Measurements from ENCODE around the gene TEX50.
"Not testable (repeated sequence)": the region's sequence is repeated elsewhere in the genome, so short reads cannot be mapped to it uniquely, and the experiment has no call there.

Gene TEX50, protein sequence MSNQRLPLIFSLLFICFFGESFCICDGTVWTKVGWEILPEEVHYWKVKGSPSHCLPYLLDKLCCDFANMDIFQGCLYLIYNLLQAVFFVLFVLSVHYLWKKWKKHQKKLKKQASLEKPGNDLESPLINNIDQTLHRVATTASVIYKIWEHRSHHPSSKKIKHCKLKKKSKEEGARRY

GRCh38 chr1:173635116-173635515, at the start of gene TEX50:
TSS of gene TEX50 (plus strand) at chr1:173635338. CDS start at chr1:173635522, 184 bp downstream.
- DNase-seq = no peak

DNA sequence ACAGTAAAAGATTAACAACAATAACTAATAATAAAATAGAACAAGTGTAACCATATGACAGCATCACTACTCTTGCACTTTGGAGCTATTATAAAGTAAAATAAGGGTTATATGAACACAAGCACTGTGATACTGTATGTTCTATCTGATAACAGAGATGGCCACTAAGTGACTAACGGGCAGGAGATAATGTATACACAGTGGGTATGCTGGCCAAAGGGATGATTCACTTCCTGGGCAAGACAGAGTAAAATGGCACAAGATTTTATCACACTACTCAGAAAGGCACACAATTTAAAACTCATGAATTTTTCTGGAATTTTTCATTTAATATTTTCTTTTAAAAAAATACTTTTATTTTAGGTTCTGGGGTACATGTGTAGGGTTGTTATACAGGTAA, 44.6 kb upstream of the TEX50 start:
- DNase-seq = no peak

- not testable (repeated sequence) for DNase-seq
Measured at GRCh38 chr1:173591138-173591537, 44.0 kb upstream of the TEX50 start.

GRCh38 chr1:173596097-173596825, 38.9 kb upstream of the TEX50 start:
- no peak for DNase-seq

GRCh38 chr1:173601588-173601987, 33.5 kb upstream of the TEX50 start:
- DNase-seq = no peak

- no peak for DNase-seq
Measured at GRCh38 chr1:173603056-173603591, 32.0 kb upstream of the TEX50 start, which contains the start of gene SLC9C2. TSS of gene SLC9C2 (minus strand) at chr1:173603072. CDS start at chr1:173601776, 1,296 bp downstream.

- DNase-seq = no peak
Measured at GRCh38 chr1:173608503-173609216, 26.5 kb upstream of the TEX50 start.

GRCh38 chr1:173613086-173613485, 22.1 kb upstream of the TEX50 start:
- DNase-seq = not testable (repeated sequence)

DNA sequence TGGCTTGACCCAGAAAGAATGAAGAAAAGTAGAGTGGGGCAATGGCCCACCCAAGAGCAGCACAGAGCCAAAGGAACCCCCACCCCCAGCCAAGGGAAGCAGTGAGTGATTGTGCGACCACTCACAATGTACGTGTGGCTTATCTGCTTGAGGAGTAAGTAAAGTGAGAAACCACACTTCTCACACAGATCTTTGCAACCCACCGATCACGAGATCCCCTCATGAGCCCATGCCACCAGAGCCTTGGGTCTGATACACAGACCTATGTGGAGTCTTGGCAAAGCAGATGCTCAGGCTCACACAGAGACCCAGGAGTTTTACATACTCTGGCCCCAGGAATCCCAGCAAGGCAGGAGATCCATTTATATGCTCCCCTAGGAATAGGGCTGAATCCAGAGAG, 18.3 kb upstream of the TEX50 start:
- no peak for DNase-seq

DNA sequence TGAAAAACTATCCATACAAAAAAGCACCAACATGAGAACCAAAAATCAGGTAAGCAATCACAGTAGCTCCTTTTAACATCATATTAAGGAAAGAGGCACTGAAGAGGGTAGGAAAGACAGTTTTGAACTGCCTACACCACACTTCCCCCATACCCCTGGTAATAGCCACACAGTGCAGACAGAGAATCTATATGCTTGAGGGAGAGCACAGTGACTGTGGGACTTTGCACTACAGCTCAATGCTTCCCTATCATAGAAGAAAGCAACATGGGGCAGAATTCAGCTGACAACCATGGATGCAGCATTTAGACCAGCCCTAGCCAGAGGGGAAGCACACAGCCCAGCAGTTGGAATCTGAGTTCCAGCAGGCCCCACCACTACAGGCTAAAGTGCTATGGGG, 7.9 kb upstream of the TEX50 start:
- DNase-seq = no peak

DNA sequence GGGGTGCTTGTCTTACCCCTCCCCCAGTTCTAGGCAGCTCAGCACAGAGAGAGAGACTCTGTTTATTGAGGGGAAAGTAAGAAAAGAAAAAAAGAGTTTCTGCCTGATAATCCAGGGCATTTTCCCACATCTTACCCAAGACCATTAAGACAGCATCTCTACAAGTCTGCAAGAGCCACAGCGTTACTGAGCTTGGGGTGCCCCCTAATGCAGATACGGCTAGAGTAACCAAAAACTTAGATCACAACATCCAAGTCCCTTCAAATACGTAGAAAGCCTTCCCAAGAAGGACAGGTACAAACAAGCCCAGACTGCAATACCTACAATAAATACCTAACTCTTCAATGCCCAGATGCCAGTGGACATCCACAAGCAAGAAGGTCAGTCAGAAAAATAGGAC, 6.2 kb upstream of the TEX50 start:
- no peak for DNase-seq

DNA sequence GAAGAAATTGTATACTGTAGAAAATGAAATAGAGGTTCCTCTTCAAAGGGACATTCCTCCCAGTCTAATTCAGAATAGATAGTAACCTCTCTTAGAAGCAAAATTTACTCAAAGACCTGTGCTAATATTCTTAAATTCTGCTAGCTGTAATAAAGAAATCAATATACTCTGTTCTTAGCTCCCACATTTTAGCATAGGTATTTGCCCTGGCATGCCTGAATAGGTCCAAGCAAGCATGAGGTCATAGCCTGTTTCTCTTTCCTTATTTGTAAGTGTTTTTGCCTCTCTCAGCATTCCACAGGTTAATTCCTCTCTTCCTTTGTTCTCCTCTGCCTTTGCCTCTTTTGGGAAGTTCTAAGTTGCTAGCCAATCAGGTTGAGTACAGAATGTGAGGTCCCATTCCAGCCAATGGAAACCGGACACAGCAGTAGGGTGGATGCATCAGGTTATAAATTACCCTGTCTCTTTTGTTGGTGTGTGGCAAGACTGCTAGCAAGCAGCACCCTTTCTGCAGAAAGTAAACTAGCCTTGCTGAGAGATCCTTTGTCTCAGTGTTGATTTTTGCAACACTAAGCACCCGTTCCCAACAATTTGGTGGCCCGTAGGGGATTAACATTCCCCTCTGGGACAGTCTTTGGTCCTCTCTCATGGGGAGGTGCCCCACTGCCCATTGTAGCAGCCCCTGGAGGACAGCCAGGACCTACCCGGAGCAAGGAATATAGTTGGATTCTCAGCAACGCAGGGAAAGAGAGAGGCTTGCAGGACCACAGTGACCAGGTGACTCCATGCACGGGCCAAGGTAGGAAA, 2.3 kb downstream of the TEX50 start:
- DNase-seq = not testable (repeated sequence)

DNA sequence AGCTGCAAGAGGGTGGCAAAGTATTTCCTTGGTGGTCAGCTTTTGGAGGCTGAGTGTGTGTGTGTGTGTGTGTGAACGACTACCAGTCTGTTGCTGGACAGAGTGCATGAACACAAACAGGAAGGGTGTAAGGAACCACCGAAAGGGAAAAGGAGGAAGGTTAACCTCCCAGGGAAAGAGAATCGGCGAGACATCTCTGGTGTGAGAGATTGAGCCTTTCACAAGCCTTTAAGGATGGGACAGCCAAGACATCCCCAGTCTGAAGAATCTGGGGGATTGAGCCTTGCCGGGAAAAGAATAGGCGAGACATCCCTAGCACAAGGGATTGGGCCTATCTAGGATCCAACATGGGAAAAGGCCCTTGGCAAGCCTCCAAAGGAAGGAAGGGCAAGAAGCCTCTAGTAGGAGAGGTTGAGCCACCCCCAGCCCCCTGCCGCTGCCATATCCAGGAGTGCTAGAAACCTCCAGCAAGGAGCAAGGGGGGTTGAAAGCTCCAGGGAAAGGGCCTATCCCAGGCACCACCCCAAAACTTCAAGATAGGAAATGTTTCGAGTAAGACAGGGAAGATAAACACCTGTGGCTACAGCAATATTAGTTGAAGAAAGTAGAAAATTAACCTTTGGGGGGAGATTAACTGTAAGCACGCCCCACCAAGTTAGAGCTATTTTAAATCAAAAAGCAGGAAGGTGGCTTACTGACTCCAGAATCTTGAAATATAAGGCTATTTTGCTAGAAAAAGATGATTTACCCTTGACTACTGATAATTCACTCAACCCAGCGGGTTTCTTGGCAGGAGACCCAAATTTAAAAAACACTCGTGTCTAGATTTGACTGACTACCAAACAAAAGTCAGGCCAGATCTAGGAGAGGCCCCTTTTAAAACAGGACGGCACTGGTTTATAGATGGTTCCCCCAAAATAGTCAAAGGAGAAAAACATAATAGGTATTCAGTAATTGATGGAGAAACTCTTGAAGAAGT, 3.2 kb downstream of the TEX50 start:
- no peak for DNase-seq

- no peak for DNase-seq
Measured at GRCh38 chr1:173639102-173639501, 4.0 kb downstream of the TEX50 start.

DNA sequence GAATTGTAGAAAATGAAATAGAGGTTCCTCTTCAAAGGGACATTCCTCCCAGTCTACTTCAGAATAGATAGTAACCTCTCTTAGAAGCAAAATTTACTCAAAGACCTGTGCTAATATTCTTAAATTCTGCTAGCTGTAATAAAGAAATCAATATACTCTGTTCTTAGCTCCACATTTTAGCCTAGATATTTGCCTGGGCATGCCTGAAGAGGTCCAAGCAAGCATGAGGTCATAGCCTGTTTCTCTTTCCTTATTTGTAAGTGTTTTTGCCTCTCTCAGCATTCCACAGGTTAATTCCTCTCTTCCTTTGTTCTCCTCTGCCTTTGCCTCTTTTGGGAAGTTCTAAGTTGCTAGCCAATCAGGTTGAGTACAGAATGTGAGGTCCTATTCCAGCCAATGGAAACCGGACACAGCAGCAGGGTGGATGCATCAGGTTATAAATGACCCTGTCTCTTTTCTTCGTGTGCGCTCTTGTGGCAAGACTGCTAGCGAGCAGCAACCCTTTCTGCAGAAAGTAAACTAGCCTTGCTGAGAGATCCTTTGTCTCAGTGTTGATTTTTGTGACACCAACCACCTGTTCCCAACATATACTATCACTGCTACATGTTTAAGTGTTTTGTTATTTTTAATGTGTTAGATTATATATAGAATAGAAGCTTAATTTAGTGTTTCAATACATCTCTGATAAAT, 7.5 kb downstream of the TEX50 start:
- DNase-seq = not testable (repeated sequence)

DNA sequence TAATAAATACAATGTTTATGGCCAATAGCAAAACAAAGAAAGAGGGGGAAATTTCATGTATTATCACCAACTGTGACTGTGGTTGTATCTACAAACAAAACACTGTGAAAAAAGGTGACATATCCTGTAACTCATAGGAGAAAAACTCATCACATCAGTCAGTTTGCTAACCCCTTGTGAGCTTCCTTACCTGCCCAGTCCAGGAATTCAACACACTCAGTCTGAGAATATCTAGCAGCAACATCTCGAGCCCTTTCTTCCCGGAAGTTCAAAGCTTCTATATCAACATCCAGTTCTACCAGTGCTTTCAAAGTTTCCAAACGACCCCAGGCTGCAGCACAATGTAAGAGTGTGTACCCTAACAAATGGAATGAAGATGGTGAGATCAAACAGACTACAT, 11.5 kb downstream of the TEX50 start:
- DNase-seq = no peak

DNA sequence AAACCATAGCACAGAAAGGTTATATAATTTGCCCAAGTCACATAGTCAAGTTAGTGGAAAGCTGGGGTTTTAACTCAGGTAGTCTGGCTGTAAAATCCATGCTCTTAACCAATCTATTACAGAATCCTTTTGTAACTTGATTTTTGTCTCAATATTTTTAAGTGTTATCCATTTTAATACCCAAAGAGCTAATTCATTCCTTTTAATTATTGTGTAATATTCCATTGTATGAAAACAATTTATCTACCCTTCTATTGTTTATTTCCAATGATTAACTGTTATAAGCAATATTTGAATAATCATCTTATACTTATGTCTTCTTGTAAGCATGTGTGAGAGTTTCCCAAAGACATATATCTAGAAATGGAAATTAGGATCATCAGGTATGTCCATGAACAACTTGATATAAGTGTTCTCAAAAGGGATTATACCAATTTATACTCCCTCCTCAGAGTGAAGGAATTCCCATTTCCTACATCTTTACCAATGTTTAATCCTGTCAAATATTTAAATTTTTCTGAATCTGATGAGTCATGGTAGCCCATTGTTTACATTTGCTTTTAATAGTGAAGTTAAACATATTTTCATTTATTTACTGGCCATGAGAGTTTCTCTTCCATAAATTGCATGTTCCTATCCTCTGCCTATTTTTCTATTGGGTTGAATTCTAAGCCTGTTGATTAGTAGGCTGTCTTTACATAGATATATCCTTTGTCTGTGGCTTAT, 13.9 kb downstream of the TEX50 start:
- no peak for DNase-seq

DNA sequence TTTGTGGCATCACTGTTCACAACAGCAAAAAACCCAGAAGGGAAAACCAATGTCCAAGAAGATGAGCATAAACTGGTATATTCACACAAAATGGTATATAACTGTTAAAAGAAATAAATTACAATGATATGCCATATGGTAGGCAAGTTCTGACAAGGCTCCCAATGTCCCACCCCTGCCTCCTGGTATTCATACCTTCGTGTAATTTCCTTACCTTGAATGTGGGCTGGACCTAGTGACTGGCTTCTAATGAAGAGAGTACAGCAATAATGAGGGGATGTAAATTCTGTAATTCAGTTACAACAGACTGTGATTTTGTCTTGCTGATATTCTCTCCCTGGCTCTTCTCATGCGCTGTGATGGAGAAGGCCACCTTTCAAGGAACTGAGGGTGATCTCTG, 25.2 kb downstream of the TEX50 start:
- no peak for DNase-seq

DNA sequence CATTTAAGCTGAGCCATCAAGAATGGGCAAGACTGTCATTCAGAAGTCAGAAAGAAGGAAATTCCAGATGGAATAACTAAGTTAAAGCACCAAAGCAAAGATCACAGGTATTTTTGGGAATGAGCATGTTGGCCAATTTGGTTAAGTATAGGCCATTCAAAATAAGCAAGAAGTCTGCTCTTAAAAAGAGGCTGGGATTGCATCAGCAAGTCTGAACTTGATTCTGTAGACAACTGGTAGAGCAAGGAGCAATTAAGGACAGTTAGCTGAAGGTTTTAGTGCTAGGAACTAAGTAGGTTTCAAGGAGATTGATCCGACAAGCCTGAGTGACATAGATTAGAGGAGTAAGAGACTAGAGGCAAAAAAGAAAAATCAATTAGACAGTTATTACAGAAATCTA, 26.1 kb downstream of the TEX50 start:
- DNase-seq = no peak

- no peak for DNase-seq
Measured at GRCh38 chr1:173661763-173662162, 26.6 kb downstream of the TEX50 start.
